AG09319 (cell line): Measurements from ENCODE around the gene PIEZO1.

ENCODE experiments used
- DNase-seq: peaks from one replicate; pipeline ENCODE4 v3.0.0-alpha.2; 2010; ENCODE audit warnings: low read depth; ENCODE audit errors: extremely low read depth
- CTCF ChIP-seq: IDR thresholded peaks from 2 replicates; pipeline ENCODE4 v1.5.1; 2011; ENCODE audit warnings: low read depth, mild to moderate bottlenecking, inconsistent platforms, low read length, moderate library complexity

Gene PIEZO1

GRCh38 chr16:88703486-88704309 lies 81.3 kb downstream of the PIEZO1 start:
- no peak for DNase-seq
- TF ChIP-seq CTCF: no peak

GRCh38 chr16:88702371-88703210 lies 82.4 kb downstream of the PIEZO1 start:
- no peak for DNase-seq
- no peak for TF ChIP-seq CTCF

- no peak for TF ChIP-seq CTCF
- DNase-seq: no peak
Measured at GRCh38 chr16:88701581-88702370, 83.2 kb downstream of the PIEZO1 start.

GRCh38 chr16:88700636-88701482 lies 84.2 kb downstream of the PIEZO1 start:
- no peak for TF ChIP-seq CTCF
- DNase-seq: no peak

GRCh38 chr16:88700322-88700635 lies 84.7 kb downstream of the PIEZO1 start:
- no peak for TF ChIP-seq CTCF
- DNase-seq: no peak

GRCh38 chr16:88699180-88699579 lies 85.8 kb downstream of the PIEZO1 start:
- no peak for DNase-seq
- no peak for TF ChIP-seq CTCF
